ENCODE results near the gene TIAM2. TPM values are rescaled to one million over a fixed set of nuclear protein-coding genes. Genes with fewer than 3 reads are reported as not detected.
"Not testable (repeated sequence)": the region's sequence is repeated elsewhere in the genome, so short reads cannot be mapped to it uniquely, and the experiment has no call there.

The TIAM2 gene
- total RNA-seq, 2 donors from 2014 or later, result 8.9 to 9.3 TPM

DNA sequence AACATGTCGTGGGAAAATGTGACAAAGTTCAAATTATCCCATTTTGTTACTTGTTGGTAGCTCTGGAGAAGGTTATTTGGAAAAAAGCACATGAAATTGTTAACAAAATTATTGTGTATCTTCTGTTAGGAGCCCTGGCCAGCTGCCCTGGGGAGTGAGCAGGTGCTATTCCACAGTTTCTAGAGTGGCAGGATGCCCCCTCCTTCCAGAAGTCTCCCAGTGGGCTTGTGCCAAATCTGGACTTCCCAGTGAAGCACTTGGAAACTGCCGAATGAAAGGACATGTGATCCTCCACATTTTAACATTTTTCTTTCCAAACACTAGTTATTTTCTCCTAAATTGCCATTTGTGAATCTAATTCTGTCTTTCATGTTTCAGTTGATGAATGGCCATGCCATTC lies 201.8 kb downstream of the TIAM2 start:
- DNase-seq, result no peak
- ATAC-seq, result no peak
- intact Hi-C loops (cut with DNase I), result no loop called here

- intact Hi-C loops (cut with DNase I), result no loop called here
- ATAC-seq (no peak), DNase-seq (no peak)
Measured at GRCh38 chr6:155197932-155198331, 202.8 kb downstream of the TIAM2 start.

- DNase-seq, result no peak
- intact Hi-C loops (cut with DNase I), result no loop called here
Measured at GRCh38 chr6:155200012-155200411, 204.9 kb downstream of the TIAM2 start.

GRCh38 chr6:155201461-155202226 lies 206.5 kb downstream of the TIAM2 start:
- ATAC-seq (no peak), DNase-seq (no peak)
- intact Hi-C loops (cut with DNase I), result no loop called here

More at GRCh38 chr6:155200012-155200411, 204.9 kb downstream of the TIAM2 start:
- no peak for ATAC-seq

DNA sequence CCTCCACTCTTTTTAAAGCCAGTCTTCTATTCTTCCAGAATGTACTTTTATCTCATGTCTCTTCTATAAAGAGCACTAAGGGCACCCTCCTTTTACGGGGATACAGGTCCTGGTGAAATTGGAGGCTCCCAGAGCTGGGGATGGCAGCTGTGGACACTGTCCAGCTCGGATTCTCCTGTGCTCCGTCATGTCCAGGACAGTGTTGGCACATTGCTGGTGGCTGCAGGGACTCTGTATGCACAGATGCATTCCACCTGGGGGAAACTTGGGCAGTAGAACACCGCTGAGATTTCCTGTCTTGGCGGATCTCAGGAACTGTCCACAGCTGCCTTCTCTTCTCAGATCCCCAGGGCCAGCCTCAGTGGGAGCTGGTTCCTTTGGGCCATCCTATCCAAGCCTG lies 212.1 kb downstream of the TIAM2 start:
- ATAC-seq, result no peak
- intact Hi-C loops (cut with DNase I), result no loop called here
- no peak for DNase-seq

GRCh38 chr6:155212106-155212505 lies 217.0 kb downstream of the TIAM2 start:
- ATAC-seq (no peak), DNase-seq (no peak)
- intact Hi-C loops (cut with DNase I), result no loop called here

DNA sequence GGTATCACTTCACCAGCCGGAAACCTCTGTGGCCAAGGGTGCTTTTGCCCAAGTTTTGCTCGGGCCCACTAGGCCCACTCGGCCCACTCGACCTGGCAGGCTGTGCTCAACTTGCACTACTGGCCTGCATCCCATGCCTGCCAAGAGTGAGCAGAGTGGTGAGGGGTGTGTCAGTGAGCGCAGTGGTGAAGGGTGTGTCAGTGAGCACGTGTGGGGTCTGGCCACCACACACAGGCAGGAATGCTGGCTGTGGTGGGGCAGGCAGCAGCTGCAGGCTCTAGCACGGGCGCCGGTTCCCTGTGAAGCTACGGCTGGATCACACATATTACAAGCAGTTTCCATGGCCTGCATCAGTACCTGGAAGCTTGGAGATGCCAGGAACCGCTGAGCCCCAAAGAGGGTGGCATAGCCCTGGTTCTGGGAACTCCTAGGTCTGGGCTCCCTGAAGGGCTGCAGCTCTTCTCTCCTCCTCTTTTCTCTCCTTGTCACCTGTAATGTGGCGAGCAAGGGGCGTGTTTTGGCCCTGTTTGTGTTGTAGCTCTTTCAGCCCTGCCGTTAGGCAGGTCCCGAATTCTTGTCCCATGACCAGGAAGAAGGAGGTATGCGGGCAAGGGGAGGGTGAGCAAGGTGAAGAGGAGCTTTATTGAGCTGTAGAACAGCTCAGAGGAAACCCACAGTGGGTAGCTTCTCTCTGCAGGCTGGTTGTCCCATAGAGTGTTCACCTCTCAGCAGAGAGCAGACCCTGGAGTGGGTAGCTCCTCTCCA lies 217.7 kb downstream of the TIAM2 start:
- intact Hi-C loops (cut with DNase I), result no loop called here
- no peak for ATAC-seq
- no peak for DNase-seq

DNA sequence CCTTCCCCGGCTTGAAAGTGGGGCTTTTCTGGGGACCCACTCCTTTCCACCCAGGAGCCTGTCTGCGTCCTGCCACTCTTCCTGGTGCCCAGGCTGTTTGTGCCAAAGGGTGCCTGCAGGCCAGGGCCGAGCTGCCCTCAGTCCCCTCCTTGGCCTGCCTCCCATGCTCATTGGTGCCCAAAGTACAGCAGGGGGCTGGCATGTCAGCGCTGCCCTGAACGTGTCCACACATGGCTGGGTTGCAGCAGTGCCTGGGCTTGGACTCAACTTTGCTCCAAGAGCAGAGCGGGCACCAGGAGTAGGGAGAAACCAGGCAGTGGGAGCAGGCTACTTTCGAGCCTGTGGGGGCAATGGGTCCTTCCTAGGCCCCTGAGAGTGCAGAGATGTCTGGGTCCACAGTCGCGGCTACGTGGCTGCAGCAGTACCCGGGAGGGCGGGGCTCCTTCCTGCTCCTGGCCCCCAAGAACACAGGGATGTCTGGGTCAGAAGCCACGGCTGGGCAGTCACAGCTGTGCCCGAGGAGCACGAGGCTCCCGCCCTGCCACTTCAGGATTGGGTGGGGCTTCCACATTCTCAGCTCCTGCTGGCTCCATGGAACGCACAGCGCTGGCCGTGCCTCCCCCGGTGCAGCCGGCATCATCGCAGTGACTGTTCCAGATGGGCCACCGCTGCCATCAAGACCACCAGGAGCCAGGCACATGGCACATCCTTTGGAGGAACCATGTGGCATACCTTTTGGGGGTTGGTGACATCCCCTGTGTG lies 218.7 kb downstream of the TIAM2 start:
- intact Hi-C loops (cut with DNase I), result no loop called here
- ATAC-seq, result no peak

DNA sequence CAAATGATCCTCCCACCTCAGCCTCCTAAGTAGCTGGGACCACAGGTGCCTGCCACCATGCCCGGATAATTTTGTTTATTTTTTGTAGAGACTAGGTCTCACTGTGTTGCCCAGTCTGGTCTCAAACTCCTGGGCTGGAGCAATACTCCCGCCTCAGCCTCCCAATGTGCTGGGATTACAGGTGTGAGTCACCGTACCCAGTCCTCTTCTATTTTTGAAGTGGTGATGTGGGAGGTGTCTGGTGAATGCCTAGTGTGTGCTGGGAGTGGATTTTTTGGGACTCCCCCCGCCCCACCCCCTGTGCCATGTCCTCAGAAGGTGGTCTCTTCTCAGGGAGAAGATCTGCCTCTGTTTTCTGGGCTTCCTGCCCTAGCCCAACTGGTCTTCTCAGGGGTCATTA lies 220.8 kb downstream of the TIAM2 start:
- intact Hi-C loops (cut with DNase I), result no loop called here
- ATAC-seq, result no peak

More for the DNA sequence above, 218.7 kb downstream of the TIAM2 start:
- DNase-seq, result peak; percentile 30

DNA sequence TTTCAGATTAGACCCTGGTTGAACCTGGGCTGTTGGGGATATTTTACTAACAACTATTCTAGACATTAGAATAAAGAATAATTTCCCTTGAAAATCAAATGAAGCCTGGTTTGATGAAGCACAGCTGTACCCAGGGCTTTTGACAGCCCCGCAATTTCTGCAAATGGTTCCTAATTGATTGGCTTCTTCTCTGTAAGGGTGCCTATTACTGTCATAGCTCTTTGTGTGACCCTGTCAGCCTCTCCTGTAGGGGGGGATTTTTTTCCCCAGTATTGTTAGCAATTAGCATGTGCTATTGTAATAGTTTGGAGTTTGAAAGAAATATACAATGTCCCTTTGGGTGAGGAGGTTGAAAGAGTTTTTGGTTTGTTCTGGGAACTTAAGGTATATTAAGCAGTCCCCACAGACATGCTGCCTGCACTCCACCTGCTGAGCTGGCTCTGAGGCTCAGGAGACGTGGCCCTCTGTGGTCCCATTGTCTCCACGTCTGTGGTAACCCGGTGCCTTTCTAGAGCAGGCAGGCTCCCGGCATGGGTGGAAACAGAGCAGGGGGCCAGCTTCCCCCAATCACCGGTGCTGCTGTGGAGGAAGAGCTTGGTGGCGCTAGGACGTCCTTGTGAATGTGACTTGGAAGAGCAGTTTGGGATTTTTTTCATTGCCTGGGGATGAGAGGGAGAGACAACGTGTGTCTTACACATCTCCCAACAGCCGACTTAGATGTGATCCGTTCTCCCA lies 221.4 kb downstream of the TIAM2 start:
- DNase-seq (no peak), ATAC-seq (no peak)
- intact Hi-C loops (cut with DNase I), result no loop called here

More for the DNA sequence above, 220.8 kb downstream of the TIAM2 start:
- DNase-seq, result no peak

DNA sequence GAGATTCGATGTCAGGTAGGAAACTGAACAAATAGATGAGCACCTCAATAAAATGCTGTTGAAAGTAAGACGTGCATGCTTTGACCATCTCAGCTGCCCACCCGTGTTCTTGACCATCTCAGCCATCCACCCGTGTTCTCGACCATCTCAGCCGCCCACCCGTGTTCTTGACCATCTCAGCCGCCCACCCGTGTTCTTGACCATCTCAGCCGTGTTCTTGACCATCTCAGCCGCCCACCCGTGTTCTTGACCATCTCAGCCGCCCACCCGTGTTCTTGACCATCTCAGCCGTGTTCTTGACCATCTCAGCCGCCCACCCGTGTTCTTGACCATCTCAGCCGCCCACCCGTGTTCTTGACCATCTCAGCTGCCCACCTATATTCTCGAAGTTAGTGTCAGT lies 223.6 kb downstream of the TIAM2 start:
- intact Hi-C loops (cut with DNase I); ATAC-seq; DNase-seq: not testable (repeated sequence)

GRCh38 chr6:155219299-155219698 lies 224.2 kb downstream of the TIAM2 start:
- no peak for ATAC-seq
- intact Hi-C loops (cut with DNase I), result no loop called here
- DNase-seq, result no peak

DNA sequence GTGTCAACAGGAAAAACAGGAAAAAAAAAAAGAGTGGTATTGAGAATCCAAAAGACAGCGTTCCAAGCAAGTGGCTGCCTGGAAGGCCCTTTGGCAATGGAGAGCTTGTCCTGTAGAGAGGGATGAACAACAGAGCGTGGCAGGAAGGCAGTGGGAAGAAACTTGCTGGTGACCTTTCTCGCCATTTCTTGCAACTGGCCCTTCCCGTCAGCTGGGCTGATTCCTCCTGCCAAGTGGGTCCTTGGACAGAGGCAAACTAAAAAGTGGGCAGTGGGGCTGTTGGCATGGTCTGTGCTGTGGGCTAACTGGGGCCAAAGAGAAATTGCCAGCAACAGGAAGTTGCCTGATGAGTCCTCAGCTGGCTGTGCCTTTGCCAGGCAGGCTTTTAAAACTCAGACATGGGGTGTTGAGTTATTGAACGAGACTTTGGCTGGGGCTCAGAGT lies 224.8 kb downstream of the TIAM2 start:
- intact Hi-C loops (cut with DNase I), result no loop called here
- ATAC-seq, result peak in 1 of 2 donors; percentile 83
- no peak for DNase-seq

DNA sequence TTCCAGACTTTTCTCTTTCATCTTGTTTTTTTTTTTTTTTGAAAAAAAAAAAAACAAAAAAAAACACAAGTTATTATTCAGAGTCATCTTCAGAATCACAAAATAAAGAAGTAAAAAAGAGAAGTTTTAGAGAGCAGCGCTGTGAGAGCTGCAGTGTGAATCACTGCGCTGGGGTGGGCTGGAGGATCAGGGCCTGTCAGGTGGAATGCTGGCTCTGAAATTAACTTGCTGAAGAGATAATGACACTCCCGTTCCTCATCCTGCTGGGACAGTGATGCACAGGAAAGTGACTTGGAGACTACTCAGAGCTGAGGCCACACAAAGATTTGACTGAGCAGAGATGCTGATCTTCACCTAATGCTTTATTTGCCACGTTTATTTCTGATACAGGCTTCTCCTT lies 226.0 kb downstream of the TIAM2 start:
- intact Hi-C loops (cut with DNase I), result no loop called here
- ATAC-seq, result no peak
- DNase-seq, result no peak

DNA sequence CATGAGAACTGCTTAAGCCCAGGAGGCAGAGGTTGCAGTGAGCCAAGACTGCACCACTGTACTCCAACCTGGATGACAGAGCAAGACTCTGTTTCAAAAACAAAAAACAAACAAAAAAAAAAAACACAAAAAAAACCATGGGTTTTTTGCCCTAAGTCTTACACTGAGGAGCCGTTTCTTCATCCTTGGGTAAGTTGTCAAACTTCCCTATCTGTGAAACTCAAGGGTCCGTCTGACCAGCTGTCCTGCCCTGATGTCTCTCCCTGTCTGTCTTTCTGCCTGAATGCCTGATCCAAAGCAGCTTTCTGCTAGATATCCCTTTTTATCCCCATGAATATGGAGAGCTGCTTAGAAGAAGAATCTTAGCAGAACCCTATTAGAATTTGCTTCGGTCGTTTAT lies 227.4 kb downstream of the TIAM2 start:
- intact Hi-C loops (cut with DNase I), result no loop called here
- ATAC-seq (no peak), DNase-seq (no peak)

DNA sequence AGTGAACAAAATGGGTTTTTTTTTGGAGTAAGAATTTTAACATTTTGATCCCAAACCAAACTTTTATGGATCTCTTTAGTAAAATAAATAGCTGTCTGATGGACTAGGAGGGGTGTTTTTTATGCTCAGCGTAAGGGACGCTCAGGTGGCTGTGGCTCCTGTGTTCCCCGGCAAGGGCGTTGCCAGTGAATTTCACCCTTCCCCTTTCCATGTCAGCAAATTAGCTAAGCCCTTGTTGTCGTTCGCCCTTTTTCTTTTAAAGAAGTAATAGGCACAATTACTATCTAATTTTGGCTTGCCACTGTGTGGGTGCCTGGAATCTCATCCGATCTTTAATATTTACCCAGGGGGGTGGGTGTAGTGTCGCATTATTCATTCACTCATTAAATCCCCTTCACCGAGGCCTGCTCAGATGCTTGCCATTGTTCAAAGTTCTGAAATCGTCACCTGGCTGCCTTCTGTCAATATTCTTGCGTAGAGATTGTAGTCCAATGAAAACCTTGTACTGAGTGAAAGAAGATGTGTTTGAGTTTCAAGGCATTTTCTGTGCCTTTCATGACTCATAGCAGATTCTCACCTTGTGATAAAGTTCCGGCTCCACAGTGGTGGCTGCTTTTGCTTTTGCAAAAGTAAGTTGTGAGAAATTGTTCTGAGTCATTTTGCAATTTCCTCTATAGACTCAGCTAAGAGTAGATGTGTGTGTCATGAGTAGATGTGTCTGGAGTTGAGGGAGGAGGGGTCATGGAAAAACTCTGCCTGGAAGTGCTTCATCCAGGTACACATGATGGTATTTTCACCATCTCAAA lies 228.7 kb downstream of the TIAM2 start:
- intact Hi-C loops (cut with DNase I), result no loop called here
- DNase-seq (no peak), ATAC-seq (peak in 1 of 2 donors; percentile 17)

GRCh38 chr6:155224618-155225017 lies 229.5 kb downstream of the TIAM2 start:
- no peak for ATAC-seq
- intact Hi-C loops (cut with DNase I), result no loop called here
- DNase-seq, result no peak

DNA sequence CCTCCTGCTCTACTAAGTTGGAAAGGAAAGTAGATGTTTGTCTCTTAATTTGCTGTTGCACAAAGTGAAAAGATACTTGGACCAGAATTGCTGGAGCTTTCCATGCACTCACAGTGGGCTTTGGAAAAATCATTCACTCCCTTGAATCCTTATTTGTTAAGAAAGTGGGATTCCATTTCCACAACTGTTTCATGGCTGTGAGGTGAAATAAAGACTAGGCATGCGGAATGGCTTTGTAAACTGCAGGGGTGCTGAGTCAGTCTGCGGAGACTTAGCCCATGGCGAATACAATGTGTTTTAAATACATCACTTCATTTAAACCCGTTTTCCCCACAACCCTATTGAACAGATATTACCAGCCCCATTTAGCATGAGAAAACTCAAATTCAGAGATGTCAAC lies 231.9 kb downstream of the TIAM2 start:
- no peak for ATAC-seq
- intact Hi-C loops (cut with DNase I), result no loop called here
- DNase-seq, result no peak
